ENCODE results near the gene EXOC6B. TPM values are rescaled to one million over a fixed set of nuclear protein-coding genes. Genes with fewer than 3 reads are reported as not detected.

EXOC6B gene
- total and polyA plus RNA-seq, 2 of the 8 experiments (the other 6 are each of a cell fraction or from before 2014, with no cell fraction given) = 13.5 to 33.0 TPM

GRCh38 chr2:72273384-72273783, 552.4 kb downstream of the EXOC6B start:
- Histone ChIP-seq H3K4me1 (replicated peaks in 1 of 4; ENCODE audit: control insufficient read depth in 3 of 4, insufficient read depth in 4 of 4, low read length in 3 of 4) (no peaks in the 10 kb centered on the region), H2BK5ac (ENCODE audit: low read depth, low read length) (no peak overlapping the region), H2BK20ac (ENCODE audit: low read length) (no peak overlapping the region), H3K18ac (ENCODE audit: extremely low read depth, low read length) (no peak overlapping the region), H4K91ac (replicated peaks; ENCODE audit: insufficient read length, low read length) (no peak overlapping the region), H2AK5ac (ENCODE audit: low read depth, low read length) (no peak overlapping the region), H3K4ac (replicated peaks; ENCODE audit: insufficient read length, low read depth, low read length) (no peak overlapping the region), H3K27me3 (replicated peaks in 1 of 4; ENCODE audit: control insufficient read depth in 3 of 4, extremely low read depth in 1 of 4, insufficient read depth in 3 of 4, low read length in 3 of 4) (no peaks in the 10 kb centered on the region), H3K14ac (ENCODE audit: insufficient read length) (no peak overlapping the region), H2BK12ac (ENCODE audit: low read depth, low read length) (no peak overlapping the region), H2BK120ac (replicated peaks; ENCODE audit: low read depth, low read length) (no peak overlapping the region), H3K36me3 (ENCODE audit: control insufficient read depth in 2 of 4, insufficient read depth in 4 of 4, low read length in 3 of 4) (no peaks in the 10 kb centered on the region), H3K56ac (replicated peaks; ENCODE audit: insufficient read length, low read depth, low read length) (no peak overlapping the region), H4K5ac (ENCODE audit: insufficient read length, low read depth, low read length) (no peak overlapping the region), H3K79me2 (ENCODE audit: control insufficient read depth in 1 of 2, insufficient read depth in 2 of 2, low read length in 2 of 2) (no peaks in the 10 kb centered on the region), H4K20me1 (replicated peaks in 1 of 2; ENCODE audit: control insufficient read depth in 1 of 2, insufficient read depth in 2 of 2, low read length in 2 of 2) (no peaks in the 10 kb centered on the region), H2BK15ac (ENCODE audit: low read length) (no peak overlapping the region), H3K27ac (ENCODE audit: low read depth, low read length) (no peak overlapping the region), H3K23me2 (ENCODE audit: low read depth, low read length) (no peaks in the 10 kb centered on the region; the same call in 1 of the 2 replicates), H3K23ac (ENCODE audit: insufficient read length) (no peak overlapping the region), H3K4me3 (ENCODE audit: extremely low read depth in 1 of 4, insufficient read depth in 2 of 4, low read depth in 3 of 4, low read length in 4 of 4) (no peak overlapping the region), H3K4me2 (ENCODE audit: insufficient read depth in 1 of 2, low read depth in 2 of 2, low read length in 2 of 2) (no peak overlapping the region), H3K9me3 (ENCODE audit: insufficient read depth in 2 of 2, low read depth in 1 of 2, low read length in 1 of 2) (no peaks in the 10 kb centered on the region), H3K9ac (replicated peaks in 1 of 4; ENCODE audit: extremely low read depth in 1 of 4, low read depth in 3 of 4, low read length in 3 of 4) (no peak overlapping the region), H3K79me1 (ENCODE audit: low read depth, low read length) (no peaks in the 10 kb centered on the region), H2AFZ (ENCODE audit: low read length) (no peak overlapping the region), H4K8ac (ENCODE audit: extremely low read depth, insufficient read depth, low read length) (no peak overlapping the region)
- POLR2A ChIA-PET (ENCODE audit: partially characterized antibody) = no interaction called here
- CTCF ChIA-PET (ENCODE audit: partially characterized antibody) = no interaction called here
- TF ChIP-seq JUN (IDR thresholded peaks at IDR 0.05; ENCODE audit: low read depth, low read length) (no peak), SIX5 (IDR thresholded peaks at IDR 0.05; ENCODE audit: low read depth, low read length) (no peak), E2F6 (IDR thresholded peaks at IDR 0.05) (no peak), GABPA (IDR thresholded peaks at IDR 0.05; ENCODE audit: borderline replicate concordance, insufficient read depth, low read length) (no peak)
- WGBS, 2 experiments (ENCODE audit: extremely low coverage in 1 of 2, insufficient coverage in 1 of 2, insufficient read length in 1 of 2, insufficient replicate concordance in 2 of 2, low coverage in 1 of 2, low lambda C conversion rate in 2 of 2, missing lambda C conversion rate in 1 of 2) = 77% methylated on average over 1 of the region's 1 CpG; no CpG with 5 or more reads in 1 of the 2 experiments
- FAIRE-seq (no peak), DNase-seq (ENCODE audit: low read depth in 1 of 2, low spot score in 2 of 2) (no peak)
